ENCODE data around the gene MRPL21.

MRPL21 gene

DNA sequence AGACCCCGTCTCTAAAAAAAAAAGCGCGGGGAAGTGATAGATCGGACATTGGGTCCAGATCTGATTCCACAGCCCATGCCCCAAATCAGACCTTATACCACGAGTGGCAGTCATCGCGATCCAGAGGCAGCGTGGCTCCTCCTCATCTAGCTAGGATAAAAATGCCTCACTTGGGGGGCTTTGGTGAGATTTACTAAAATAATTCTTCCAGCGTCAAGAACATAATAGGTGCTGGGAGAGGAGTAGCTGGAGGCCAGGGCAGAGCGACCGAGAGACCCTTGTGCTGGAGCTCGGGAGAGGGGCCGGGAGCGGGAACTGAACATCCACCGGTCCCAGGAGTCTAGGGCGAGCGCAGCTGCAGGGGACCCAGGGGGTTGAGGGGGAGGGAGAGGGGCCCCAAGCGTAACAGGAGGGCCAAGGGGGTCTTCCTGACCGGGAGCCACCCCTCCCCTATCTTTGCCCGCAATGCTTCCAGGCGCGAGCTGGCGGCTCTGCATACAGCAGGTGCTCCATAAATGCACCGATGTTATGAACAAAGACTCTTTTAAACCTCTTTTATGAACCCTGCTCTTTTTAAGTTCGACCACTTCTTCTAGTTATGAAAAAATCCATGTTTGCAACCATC lies 61.1 kb downstream of the MRPL21 start:
- DNase-seq (ENCODE audit: low read depth in 1 of 2, low spot score in 1 of 2), result no peak

GRCh38 chr11:68841718-68842426 lies 61.8 kb downstream of the MRPL21 start, which contains the start of gene CPT1A:
Gene CPT1A, minus strand, starts transcription at chr11:68841916. Its CDS starts 26,442 bp downstream, at chr11:68815474.
- DNase-seq (ENCODE audit: low read depth in 1 of 2, low spot score in 1 of 2), result peak; percentile 30 to 45

Data from activated CD4-positive, alpha-beta T cell treated with anti-CD3 and anti-CD28 coated beads, Interleukin-2, amount 50 U/mL, for 24 hours (primary cell).